ENCODE measurements around the gene ADAMTSL5. TPM values are rescaled to one million over a fixed set of nuclear protein-coding genes. Genes with fewer than 3 reads are reported as not detected.

Gene ADAMTSL5
- total and polyA plus RNA-seq, 9 of the 15 experiments (the other 6 are each of a cell fraction or from before 2014, with no cell fraction given) = 1.0 to 11.6 (median 4.1) TPM

DNA sequence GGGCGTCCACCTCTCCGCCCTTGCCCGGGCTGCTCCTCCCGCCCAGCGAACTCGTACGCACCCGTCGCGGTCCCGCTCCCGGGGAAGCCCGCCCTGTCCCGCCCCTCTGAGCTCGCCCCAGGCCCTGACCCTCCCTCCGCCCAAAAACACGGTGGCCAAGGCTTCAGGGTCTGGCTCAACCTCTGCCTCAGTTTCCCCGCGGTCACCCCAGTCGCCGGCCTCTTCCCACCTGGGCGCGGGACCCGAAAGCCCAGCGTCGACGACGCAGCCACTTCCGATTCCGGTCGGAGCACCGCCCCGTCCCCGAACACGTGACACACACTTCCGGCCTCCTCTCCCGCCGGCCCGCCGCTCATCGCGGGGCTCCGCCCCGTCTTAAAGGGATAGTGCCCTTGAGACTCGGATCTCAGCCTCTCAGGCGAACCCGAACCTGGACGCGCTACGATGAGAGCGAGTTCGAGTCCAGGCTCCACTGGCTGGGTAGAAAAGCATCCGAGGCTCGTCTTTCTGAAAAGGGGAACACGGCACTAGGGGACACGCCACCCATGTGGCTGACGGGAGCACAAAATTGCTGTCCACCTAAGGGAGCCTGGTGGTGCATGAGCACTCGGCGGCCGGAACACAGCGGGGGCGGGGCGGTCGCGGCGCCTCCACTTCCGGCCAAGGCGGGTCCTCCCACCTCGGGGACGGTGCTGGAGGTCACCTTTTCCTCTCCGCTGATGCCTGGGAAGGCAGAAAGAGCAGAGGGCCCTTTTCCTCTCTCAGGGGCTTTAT is 33.7 kb downstream of the ADAMTSL5 start, which contains the start of gene C19orf25 (continued):
- TF ChIP-seq, protein P1, sequence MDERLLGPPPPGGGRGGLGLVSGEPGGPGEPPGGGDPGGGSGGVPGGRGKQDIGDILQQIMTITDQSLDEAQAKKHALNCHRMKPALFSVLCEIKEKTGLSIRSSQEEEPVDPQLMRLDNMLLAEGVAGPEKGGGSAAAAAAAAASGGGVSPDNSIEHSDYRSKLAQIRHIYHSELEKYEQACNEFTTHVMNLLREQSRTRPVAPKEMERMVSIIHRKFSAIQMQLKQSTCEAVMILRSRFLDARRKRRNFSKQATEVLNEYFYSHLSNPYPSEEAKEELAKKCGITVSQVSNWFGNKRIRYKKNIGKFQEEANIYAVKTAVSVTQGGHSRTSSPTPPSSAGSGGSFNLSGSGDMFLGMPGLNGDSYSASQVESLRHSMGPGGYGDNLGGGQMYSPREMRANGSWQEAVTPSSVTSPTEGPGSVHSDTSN (CRISPR knock-in tag; IDR thresholded peaks at IDR 0.05; ENCODE audit: low read depth) = no peak
- TF ChIP-seq, protein P1 (tag; conservative IDR thresholded peaks at IDR 0.05; ENCODE audit: low read depth) = peak; percentile 90
- peak; percentile 77; the same call in 1 of the 2 replicates for TF ChIP-seq ZBTB17 (CRISPR knock-in tag; IDR thresholded peaks at IDR 0.05)
- peak; percentile 14; the same call in 1 of the 2 replicates for TF ChIP-seq CBFA2T3 (IDR thresholded peaks at IDR 0.05)
- TF ChIP-seq HCFC1 (IDR thresholded peaks at IDR 0.05; ENCODE audit: low read depth, low read length) = peak; percentile 48; the same call in 1 of the 2 replicates
- TF ChIP-seq TGIF2 (CRISPR knock-in tag; IDR thresholded peaks at IDR 0.05) = no peak
- TF ChIP-seq MXI1 (IDR thresholded peaks at IDR 0.05; ENCODE audit: low read depth, low read length) = peak; percentile 66; the same call in 1 of the 2 replicates
- TF ChIP-seq, protein P2, sequence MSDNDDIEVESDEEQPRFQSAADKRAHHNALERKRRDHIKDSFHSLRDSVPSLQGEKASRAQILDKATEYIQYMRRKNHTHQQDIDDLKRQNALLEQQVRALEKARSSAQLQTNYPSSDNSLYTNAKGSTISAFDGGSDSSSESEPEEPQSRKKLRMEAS (CRISPR knock-in tag; IDR thresholded peaks at IDR 0.05) = peak; percentile 93
- TF ChIP-seq POLR2B (IDR thresholded peaks at IDR 0.05; ENCODE audit: low read depth, partially characterized antibody) = peak; percentile 86
- TF ChIP-seq ZNF695 (CRISPR knock-in tag; IDR thresholded peaks at IDR 0.05) = no peak
- peak; percentile 96 for TF ChIP-seq GABPA (tag; conservative IDR thresholded peaks at IDR 0.05; ENCODE audit: low read depth)
- TF ChIP-seq, protein P3, sequence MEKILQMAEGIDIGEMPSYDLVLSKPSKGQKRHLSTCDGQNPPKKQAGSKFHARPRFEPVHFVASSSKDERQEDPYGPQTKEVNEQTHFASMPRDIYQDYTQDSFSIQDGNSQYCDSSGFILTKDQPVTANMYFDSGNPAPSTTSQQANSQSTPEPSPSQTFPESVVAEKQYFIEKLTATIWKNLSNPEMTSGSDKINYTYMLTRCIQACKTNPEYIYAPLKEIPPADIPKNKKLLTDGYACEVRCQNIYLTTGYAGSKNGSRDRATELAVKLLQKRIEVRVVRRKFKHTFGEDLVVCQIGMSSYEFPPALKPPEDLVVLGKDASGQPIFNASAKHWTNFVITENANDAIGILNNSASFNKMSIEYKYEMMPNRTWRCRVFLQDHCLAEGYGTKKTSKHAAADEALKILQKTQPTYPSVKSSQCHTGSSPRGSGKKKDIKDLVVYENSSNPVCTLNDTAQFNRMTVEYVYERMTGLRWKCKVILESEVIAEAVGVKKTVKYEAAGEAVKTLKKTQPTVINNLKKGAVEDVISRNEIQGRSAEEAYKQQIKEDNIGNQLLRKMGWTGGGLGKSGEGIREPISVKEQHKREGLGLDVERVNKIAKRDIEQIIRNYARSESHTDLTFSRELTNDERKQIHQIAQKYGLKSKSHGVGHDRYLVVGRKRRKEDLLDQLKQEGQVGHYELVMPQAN (IDR thresholded peaks at IDR 0.05; ENCODE audit: borderline replicate concordance) = peak; percentile 84; the same call in 1 of the 2 replicates
- TF ChIP-seq PHF8 (IDR thresholded peaks at IDR 0.05; ENCODE audit: borderline replicate concordance, low read length) = peak; percentile 81; the same call in 1 of the 2 replicates
- TF ChIP-seq MEF2A (IDR thresholded peaks at IDR 0.05; ENCODE audit: control insufficient read depth, low read depth, low read length) = no peak
- TF ChIP-seq ZNF263 (CRISPR knock-in tag; IDR thresholded peaks at IDR 0.05; ENCODE audit: borderline replicate concordance) = peak; percentile 88
- TF ChIP-seq, protein P4, sequence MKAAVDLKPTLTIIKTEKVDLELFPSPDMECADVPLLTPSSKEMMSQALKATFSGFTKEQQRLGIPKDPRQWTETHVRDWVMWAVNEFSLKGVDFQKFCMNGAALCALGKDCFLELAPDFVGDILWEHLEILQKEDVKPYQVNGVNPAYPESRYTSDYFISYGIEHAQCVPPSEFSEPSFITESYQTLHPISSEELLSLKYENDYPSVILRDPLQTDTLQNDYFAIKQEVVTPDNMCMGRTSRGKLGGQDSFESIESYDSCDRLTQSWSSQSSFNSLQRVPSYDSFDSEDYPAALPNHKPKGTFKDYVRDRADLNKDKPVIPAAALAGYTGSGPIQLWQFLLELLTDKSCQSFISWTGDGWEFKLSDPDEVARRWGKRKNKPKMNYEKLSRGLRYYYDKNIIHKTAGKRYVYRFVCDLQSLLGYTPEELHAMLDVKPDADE (conservative IDR thresholded peaks at IDR 0.05; ENCODE audit: control insufficient read depth, low read depth, low read length) = peak; percentile 42; the same call in 1 of the 2 replicates
- TF ChIP-seq TRIM24 (IDR thresholded peaks at IDR 0.05) = peak in 1 of 2 experiments; percentile 81; a peak in 2 of 4 replicates
- peak; percentile 85 for TF ChIP-seq BCOR (IDR thresholded peaks at IDR 0.05)
- peak; percentile 96 for TF ChIP-seq EGR1 (conservative IDR thresholded peaks at IDR 0.05)
- TF ChIP-seq, protein P5, sequence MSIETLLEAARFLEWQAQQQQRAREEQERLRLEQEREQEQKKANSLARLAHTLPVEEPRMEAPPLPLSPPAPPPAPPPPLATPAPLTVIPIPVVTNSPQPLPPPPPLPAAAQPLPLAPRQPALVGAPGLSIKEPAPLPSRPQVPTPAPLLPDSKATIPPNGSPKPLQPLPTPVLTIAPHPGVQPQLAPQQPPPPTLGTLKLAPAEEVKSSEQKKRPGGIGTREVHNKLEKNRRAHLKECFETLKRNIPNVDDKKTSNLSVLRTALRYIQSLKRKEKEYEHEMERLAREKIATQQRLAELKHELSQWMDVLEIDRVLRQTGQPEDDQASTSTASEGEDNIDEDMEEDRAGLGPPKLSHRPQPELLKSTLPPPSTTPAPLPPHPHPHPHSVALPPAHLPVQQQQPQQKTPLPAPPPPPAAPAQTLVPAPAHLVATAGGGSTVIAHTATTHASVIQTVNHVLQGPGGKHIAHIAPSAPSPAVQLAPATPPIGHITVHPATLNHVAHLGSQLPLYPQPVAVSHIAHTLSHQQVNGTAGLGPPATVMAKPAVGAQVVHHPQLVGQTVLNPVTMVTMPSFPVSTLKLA (conservative IDR thresholded peaks at IDR 0.05) = peak; percentile 95 to 96
